Ovary (tissue), 3 donors: ENCODE measurements around the gene ANKS1B.

Experiments used
- EP300 ChIP-seq: sonication (generic); formaldehyde crosslinking; IDR thresholded peaks from one replicate; pipeline ENCODE4 v1.6.1; 2017; ENCODE audit warnings: antibody characterized with exemption
- POLR2A ChIP-seq: fragments of 450-650 bp; IDR thresholded peaks from one replicate; pipeline ENCODE4 v1.6.1; 2017; ENCODE audit warnings: antibody characterized with exemption, mild to moderate bottlenecking, moderate library complexity
- TF ChIP-seq, protein P1 (sequence below), 3 donors: fragments of 450-650 bp in 2 of 3; fragments of 200-600 bp in 1 of 3; IDR thresholded peaks; one replicate each; pipeline versions ENCODE4 v1.5.1 to v1.8.0; 2016 to 2022; ENCODE audit warnings: antibody characterized with exemption in 3 of 3, mild to moderate bottlenecking in 1 of 3
- donor health status: DM: no; HTN: no; CAD: no.

DNA sequence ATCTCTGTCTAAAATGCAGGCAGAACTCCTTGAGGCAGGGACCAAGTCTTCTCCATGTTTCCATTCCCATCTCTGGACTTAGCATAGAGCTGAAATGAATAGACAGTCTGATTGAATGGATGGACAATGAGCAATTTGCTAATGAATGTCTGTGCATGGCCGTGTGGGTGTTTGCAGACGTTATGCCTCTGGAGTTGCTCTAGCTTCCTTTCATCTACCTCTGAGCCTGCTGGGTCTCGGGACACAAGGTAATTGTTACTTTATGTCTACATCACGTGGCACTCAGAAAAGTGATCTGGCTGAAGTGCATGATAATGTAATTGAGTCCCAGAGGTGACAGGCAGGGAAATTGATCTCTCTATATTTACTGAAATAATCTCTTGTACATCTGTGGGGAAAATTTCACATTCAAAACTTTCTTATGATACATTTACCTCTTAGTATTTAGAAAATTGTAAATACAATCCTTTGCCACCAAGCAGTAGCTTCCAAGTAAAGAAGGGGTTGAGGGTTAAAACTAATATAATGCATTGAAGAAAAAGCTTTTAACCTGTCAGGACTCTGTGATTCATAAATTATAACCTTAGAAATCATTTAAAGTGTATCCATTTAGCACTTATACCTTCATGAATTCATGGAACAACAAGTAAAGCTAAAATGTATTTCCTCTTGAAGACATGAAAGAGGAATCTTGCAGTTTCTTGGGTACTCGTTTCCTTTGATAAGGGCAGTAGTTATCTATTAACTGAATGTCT is 915.6 kb downstream of the ANKS1B start:
- no peak for TF ChIP-seq POLR2A
- no peak for TF ChIP-seq EP300
- TF ChIP-seq, protein P1, sequence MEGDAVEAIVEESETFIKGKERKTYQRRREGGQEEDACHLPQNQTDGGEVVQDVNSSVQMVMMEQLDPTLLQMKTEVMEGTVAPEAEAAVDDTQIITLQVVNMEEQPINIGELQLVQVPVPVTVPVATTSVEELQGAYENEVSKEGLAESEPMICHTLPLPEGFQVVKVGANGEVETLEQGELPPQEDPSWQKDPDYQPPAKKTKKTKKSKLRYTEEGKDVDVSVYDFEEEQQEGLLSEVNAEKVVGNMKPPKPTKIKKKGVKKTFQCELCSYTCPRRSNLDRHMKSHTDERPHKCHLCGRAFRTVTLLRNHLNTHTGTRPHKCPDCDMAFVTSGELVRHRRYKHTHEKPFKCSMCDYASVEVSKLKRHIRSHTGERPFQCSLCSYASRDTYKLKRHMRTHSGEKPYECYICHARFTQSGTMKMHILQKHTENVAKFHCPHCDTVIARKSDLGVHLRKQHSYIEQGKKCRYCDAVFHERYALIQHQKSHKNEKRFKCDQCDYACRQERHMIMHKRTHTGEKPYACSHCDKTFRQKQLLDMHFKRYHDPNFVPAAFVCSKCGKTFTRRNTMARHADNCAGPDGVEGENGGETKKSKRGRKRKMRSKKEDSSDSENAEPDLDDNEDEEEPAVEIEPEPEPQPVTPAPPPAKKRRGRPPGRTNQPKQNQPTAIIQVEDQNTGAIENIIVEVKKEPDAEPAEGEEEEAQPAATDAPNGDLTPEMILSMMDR (IDR thresholded peaks at IDR 0.05), result no peak
